HepG2 (cell line): Measurements from ENCODE around the gene NOVA2. TPM values are rescaled to one million over a fixed set of nuclear protein-coding genes. Genes with fewer than 3 reads are reported as not detected.

Experiments
- CHCHD3 ChIP-seq: sonication (generic); formaldehyde crosslinking; IDR thresholded peaks from 2 replicates; pipeline ENCODE4 v1.8.0; 2022; ENCODE audit warnings: mild to moderate bottlenecking, missing genetic modification reagents, moderate library complexity
- HNRNPLL ChIP-seq: fragments of 200-400 bp; formaldehyde crosslinking; IDR thresholded peaks from 2 replicates; pipeline ENCODE4 v1.6.1; 2017; ENCODE audit warnings: mild to moderate bottlenecking, low read depth, low read length; ENCODE audit not compliant: poor library complexity, severe bottlenecking
- IRX3 ChIP-seq: sonication (generic); formaldehyde crosslinking; IDR thresholded peaks from 2 replicates; pipeline ENCODE4 v1.8.1; 2023; ENCODE audit warnings: mild to moderate bottlenecking, low read depth, missing genetic modification reagents, borderline replicate concordance
- ISL2 ChIP-seq: sonication (generic); formaldehyde crosslinking; IDR thresholded peaks from 2 replicates; pipeline ENCODE4 v1.5.0; 2020; ENCODE audit warnings: missing genetic modification reagents
- KDM4B ChIP-seq: sonication (generic); formaldehyde crosslinking; IDR thresholded peaks from 2 replicates; pipeline ENCODE4 v1.4.0; 2020; ENCODE audit warnings: missing genetic modification reagents
- KDM5B ChIP-seq: sonication (generic); formaldehyde crosslinking; IDR thresholded peaks from 2 replicates; pipeline ENCODE4 v1.4.0; 2020; ENCODE audit warnings: missing genetic modification reagents, mild to moderate bottlenecking, borderline replicate concordance
- MEF2D ChIP-seq: sonication (generic); formaldehyde crosslinking; IDR thresholded peaks from 2 replicates; pipeline ENCODE4 v1.5.1; 2020; ENCODE audit warnings: mild to moderate bottlenecking, missing genetic modification reagents
- POGZ ChIP-seq: sonication (generic); formaldehyde crosslinking; IDR thresholded peaks from 2 replicates; pipeline ENCODE4 v1.4.0; 2020; ENCODE audit warnings: mild to moderate bottlenecking, missing genetic modification reagents
- SAFB2 ChIP-seq: sonication (generic); formaldehyde crosslinking; IDR thresholded peaks from 2 replicates; pipeline ENCODE4 v1.5.1; 2020; ENCODE audit warnings: missing genetic modification reagents, low read depth, mild to moderate bottlenecking, borderline replicate concordance
- TEF ChIP-seq: sonication (generic); formaldehyde crosslinking; IDR thresholded peaks from 2 replicates; pipeline ENCODE4 v1.5.0; 2020; ENCODE audit warnings: missing genetic modification reagents
- YEATS2 ChIP-seq: sonication (generic); formaldehyde crosslinking; IDR thresholded peaks from 2 replicates; pipeline ENCODE4 v1.4.0; 2020; ENCODE audit warnings: missing genetic modification reagents, borderline replicate concordance
- ZBTB43 ChIP-seq: sonication (generic); formaldehyde crosslinking; conservative IDR thresholded peaks from 2 replicates; pipeline ENCODE4 v1.4.0; 2020; ENCODE audit warnings: missing genetic modification reagents
- ZNF17 ChIP-seq: sonication (generic); formaldehyde crosslinking; IDR thresholded peaks from 2 replicates; pipeline ENCODE4 v1.5.0; 2020; ENCODE audit warnings: mild to moderate bottlenecking, missing genetic modification reagents
- ZNF224 ChIP-seq: sonication (generic); formaldehyde crosslinking; IDR thresholded peaks from 2 replicates; pipeline ENCODE4 v1.5.0; 2020; ENCODE audit warnings: mild to moderate bottlenecking, missing genetic modification reagents
- ZNF234 ChIP-seq: sonication (generic); formaldehyde crosslinking; conservative IDR thresholded peaks from 2 replicates; pipeline ENCODE4 v1.5.1; 2020; ENCODE audit warnings: mild to moderate bottlenecking, missing genetic modification reagents
- ZNF589 ChIP-seq: sonication (generic); formaldehyde crosslinking; conservative IDR thresholded peaks from 2 replicates; pipeline ENCODE4 v1.8.0; 2022; ENCODE audit warnings: mild to moderate bottlenecking, moderate library complexity, missing genetic modification reagents
- polyA plus RNA-seq, 8 experiments: library from polyadenylated mRNA; depleted of rRNA in 3 of 8; stranded (reverse) in 7 of 8; unstranded in 1 of 8; fragments of >200 nt; fragmentation: Illumina TruSeq in 4 of 8; extraction: Trizol in 4 of 8; gene quantifications; 2 replicates each; pipeline versions ENCODE4 v1.2.1 to v1.2.3, GENCODE V29; 2011 to 2016; ENCODE audit warnings: low read depth in 4 of 8, missing spikeins in 1 of 8, mixed read lengths in 1 of 8; ENCODE audit not compliant: insufficient read depth in 1 of 8
- total RNA-seq, 5 experiments: library from RNA; depleted of rRNA; stranded (reverse); fragments of >200 nt; fragmentation: Illumina TruSeq; extraction: Trizol; gene quantifications; 2 replicates each; pipeline ENCODE4 v1.2.3, GENCODE V29; 2016; ENCODE audit warnings: low read depth in 1 of 5
- TF ChIP-seq, protein P1 (sequence below): sonication (generic); formaldehyde crosslinking; IDR thresholded peaks from 2 replicates; pipeline ENCODE4 v1.5.1; 2020; ENCODE audit warnings: missing genetic modification reagents, mild to moderate bottlenecking, borderline replicate concordance
- TF ChIP-seq, protein P2 (sequence below), 2 experiments: sonication (generic) in 1 of 2; formaldehyde crosslinking in 1 of 2; IDR thresholded peaks; 2 replicates each; pipeline versions ENCODE4 v1.6.1 to v1.9.0; 2014 to 2022; ENCODE audit warnings: antibody characterized with exemption in 1 of 2, borderline replicate concordance in 1 of 2, inconsistent platforms in 1 of 2, low read depth in 1 of 2, missing genetic modification reagents in 1 of 2

Gene NOVA2
- total and polyA plus RNA-seq, 2 of the 13 experiments (the other 11 are each of a cell fraction or from before 2014, with no cell fraction given), result not detected

DNA sequence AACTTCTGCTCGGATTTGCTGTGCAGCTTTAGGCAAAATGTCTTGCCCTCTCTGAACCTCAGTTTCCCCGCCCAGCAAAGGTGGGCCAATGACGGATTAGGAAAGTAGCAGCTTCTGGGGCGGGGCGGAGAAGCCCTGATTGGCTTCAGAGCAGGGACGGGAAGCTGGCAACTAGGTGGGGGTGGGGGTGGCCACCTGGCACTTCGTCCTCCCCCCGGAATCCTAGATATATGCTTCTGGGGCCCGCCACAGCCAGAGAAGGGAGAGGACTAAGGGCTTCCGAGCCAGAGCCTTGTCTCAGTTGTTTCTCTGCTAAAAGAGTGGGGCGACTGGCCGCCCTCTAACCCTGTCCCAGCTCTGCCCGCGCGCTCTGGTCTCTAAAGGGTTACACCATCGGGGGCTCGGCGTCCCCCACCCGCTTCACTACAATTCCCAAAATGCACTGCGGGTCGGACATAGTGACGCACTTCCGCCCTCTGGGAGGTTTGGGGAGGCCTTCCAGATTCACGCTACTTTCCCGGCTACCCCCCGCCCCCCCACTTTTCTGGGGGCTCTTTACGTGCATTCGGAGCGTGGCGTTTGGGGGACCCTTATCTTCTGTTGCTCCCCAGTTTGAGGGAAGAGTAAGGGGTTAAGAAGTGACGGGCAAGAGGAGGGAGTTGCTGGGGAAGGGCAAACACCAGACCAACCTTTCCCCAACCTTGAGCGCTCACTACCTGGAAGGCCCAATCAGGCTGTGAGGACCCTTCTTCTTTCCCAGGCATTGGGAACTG lies 87.1 kb downstream of the NOVA2 start (continued):
- TF ChIP-seq, protein P1, sequence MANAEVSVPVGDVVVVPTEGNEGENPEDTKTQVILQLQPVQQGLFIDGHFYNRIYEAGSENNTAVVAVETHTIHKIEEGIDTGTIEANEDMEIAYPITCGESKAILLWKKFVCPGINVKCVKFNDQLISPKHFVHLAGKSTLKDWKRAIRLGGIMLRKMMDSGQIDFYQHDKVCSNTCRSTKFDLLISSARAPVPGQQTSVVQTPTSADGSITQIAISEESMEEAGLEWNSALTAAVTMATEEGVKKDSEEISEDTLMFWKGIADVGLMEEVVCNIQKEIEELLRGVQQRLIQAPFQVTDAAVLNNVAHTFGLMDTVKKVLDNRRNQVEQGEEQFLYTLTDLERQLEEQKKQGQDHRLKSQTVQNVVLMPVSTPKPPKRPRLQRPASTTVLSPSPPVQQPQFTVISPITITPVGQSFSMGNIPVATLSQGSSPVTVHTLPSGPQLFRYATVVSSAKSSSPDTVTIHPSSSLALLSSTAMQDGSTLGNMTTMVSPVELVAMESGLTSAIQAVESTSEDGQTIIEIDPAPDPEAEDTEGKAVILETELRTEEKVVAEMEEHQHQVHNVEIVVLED (CRISPR knock-in tag), result peak; percentile 32; the same call in 1 of the 2 replicates
- TF ChIP-seq, protein P2, sequence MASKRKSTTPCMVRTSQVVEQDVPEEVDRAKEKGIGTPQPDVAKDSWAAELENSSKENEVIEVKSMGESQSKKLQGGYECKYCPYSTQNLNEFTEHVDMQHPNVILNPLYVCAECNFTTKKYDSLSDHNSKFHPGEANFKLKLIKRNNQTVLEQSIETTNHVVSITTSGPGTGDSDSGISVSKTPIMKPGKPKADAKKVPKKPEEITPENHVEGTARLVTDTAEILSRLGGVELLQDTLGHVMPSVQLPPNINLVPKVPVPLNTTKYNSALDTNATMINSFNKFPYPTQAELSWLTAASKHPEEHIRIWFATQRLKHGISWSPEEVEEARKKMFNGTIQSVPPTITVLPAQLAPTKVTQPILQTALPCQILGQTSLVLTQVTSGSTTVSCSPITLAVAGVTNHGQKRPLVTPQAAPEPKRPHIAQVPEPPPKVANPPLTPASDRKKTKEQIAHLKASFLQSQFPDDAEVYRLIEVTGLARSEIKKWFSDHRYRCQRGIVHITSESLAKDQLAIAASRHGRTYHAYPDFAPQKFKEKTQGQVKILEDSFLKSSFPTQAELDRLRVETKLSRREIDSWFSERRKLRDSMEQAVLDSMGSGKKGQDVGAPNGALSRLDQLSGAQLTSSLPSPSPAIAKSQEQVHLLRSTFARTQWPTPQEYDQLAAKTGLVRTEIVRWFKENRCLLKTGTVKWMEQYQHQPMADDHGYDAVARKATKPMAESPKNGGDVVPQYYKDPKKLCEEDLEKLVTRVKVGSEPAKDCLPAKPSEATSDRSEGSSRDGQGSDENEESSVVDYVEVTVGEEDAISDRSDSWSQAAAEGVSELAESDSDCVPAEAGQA (IDR thresholded peaks at IDR 0.05; ENCODE audit: low read depth), result no peak
- TF ChIP-seq, protein P2 (CRISPR knock-in tag; IDR thresholded peaks at IDR 0.05; ENCODE audit: borderline replicate concordance), result no peak
- TF ChIP-seq YEATS2 (peak; percentile 46; the same call in 1 of the 2 replicates), IRX3 (CRISPR knock-in tag) (no peak; the same call in 1 of the 2 replicates), ZNF17 (CRISPR knock-in tag) (no peak), MEF2D (CRISPR knock-in tag) (peak; percentile 69), POGZ (CRISPR knock-in tag) (no peak), ZNF234 (CRISPR knock-in tag) (no peak), HNRNPLL (peak; percentile 9), KDM5B (CRISPR knock-in tag) (no peak), SAFB2 (no peak; the same call in 1 of the 2 replicates), ZNF224 (CRISPR knock-in tag) (no peak), ZBTB43 (CRISPR knock-in tag) (0 out of 2 replicates have a peak, but pooled peaks have one; percentile 30), ZNF589 (CRISPR knock-in tag) (no peak), KDM4B (CRISPR knock-in tag) (peak; percentile 30; the same call in 1 of the 2 replicates), ISL2 (CRISPR knock-in tag) (peak; percentile 58; the same call in 1 of the 2 replicates), CHCHD3 (no peak), TEF (peak; percentile 75; the same call in 1 of the 2 replicates)
